Prostate gland (tissue), 2 donors: ENCODE data around the gene SHF.

Experiments
- CTCF ChIP-seq, 4 experiments: fragments of 200-600 bp in 2 of 4; fragments of 450-650 bp in 2 of 4; sonication (generic) in 2 of 4; IDR thresholded peaks; 1 replicate in 3 of 4; 2 replicates in 1 of 4; pipeline ENCODE4 v1.5.1; 2016 to 2019; ENCODE audit warnings: antibody characterized with exemption in 4 of 4, mild to moderate bottlenecking in 2 of 4, moderate library complexity in 2 of 4
- POLR2A ChIP-seq: fragments of 450-650 bp; IDR thresholded peaks from one replicate; pipeline ENCODE4 v1.6.1; 2016; ENCODE audit warnings: antibody characterized with exemption, mild to moderate bottlenecking

- TF ChIP-seq POLR2A (no peak), CTCF (IDR thresholded peaks at IDR 0.05) (no peak)
Observed at GRCh38 chr15:45201557-45201859, 13.7 kb upstream of the SHF start.
